HG03442 (cell line): Measurements from ENCODE around the gene PWWP2A.
"Not testable (repeated sequence)": the region's sequence is repeated elsewhere in the genome, so short reads cannot be mapped to it uniquely, and the experiment has no call there.

Source experiments
- ATAC-seq: cut with Tn5 transposase; IDR thresholded peaks from one replicate; pipeline ENCODE4 v1.9.1; 2021; ENCODE audit warnings: mild to moderate bottlenecking, moderate library complexity; ENCODE audit not compliant: unreplicated experiment

The PWWP2A gene

GRCh38 chr5:160079753-160080152, 39.5 kb downstream of the PWWP2A start:
- ATAC-seq, result no peak

DNA sequence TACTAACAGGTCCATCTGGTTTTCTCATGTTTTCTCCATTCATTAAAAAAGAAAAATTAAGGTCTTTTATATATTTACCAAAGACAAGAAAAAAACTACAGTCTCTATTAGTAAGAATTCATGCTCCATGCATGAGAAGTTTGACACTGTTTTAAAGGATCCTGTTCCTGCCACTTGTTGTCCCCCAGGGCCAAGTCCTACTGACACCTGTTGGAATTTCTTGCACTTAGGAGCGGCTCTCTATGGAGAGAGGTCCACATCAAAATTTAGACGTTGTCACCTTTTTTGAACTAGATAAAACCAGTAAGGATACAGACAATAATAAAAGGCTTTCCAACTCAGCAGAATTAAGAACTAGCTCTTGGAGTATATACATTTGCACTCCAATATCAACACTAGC, 42.3 kb downstream of the PWWP2A start:
- no peak for ATAC-seq

GRCh38 chr5:160075073-160075472, 44.2 kb downstream of the PWWP2A start:
- ATAC-seq, result no peak

- ATAC-seq, result no peak
These were observed 47.3 kb downstream of the PWWP2A start for GRCh38 chr5:160071916-160072315.

DNA sequence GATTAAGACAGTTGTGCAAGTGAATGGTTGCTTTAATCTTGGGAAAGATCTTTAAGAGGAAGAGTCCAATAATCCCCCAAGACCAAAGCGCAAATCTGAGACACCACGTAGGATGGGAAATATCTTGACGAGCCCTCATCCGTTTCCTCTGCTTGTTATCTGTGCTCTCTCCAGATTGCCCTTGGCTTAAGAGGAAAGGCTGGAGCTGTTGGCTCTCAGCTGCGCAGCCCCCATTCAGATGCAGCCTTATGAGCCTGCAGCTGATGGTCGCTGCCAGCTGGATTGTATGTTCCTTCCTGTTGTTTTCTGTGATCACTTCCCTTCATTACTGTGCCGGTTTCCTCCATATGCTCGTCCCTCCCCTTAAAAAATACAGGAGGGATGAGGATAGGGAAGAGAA, 47.7 kb downstream of the PWWP2A start:
- ATAC-seq, result no peak

DNA sequence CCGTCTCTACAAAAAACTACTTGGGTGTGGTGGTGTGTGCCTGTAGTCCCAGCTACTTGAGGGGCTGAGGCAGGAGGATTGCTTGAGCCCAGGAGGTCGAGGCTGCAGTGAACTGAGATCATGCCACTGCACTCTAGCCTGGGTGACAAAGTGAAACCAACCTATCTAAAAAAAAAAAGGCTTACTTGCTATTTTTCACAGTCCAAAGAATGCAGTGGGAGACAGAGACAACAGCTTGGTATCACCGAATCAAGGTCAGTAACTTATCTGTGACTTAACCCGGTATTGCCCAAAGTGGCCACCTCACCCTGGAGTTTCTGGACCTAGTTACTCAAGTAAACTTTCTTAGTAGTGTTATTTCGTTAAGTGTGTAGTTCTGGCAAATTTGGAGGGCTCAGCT, 50.1 kb downstream of the PWWP2A start:
- not testable (repeated sequence) for ATAC-seq

DNA sequence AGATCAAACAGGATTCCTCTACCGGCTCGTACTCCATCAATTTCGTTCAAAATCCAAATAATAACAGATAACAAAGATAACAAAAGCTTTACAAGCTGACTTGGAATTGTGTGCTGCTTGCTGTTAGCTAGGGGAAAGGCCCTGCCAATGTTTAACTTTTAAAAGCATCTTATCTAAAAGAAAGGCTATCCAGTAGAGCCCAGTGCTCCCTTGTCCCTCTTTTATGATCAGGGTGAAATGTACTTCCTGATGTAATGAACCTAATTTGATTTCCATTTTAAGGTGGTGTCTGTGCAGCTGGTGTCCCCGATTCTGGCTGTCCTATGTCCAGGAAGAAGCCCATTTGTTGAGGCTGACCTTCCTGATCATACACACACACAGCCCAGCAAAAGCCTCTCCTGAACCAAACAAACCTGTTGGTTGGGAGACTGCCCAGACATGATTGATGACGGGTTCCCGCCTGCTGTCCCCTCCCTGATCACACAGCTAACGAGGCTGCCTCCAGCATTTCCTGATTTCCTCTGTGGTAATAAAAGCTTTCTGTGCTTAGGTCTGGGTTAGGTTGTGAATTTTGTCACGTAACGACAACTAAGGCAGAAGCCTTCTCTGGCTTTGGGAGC, 54.1 kb downstream of the PWWP2A start:
- ATAC-seq, result no peak

- ATAC-seq, result no peak
These were observed 54.8 kb downstream of the PWWP2A start for GRCh38 chr5:160064417-160064810.

DNA sequence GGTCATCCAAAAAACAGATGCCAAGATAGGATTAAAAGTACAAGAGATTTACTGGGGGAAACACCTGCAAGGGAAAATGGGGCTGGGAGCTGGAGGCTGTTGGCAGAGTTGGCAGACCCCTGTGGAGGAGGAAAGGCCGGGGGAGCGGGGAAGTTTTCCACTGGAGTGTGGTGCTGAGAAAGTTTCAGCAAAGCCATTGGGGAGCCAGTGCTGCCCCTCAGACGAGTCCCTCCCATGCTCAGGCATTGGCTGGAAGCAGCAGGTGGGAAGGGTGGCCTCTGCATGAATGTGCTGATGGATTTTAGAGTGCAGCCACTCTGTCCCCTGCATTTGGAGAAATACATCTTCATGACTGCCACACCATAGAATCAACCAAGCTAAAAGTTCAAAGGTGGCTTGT, 57.5 kb downstream of the PWWP2A start:
- no peak for ATAC-seq

- no peak for ATAC-seq
These were observed 59.2 kb downstream of the PWWP2A start for GRCh38 chr5:160060001-160060400.

- ATAC-seq, result no peak
These were observed 62.0 kb downstream of the PWWP2A start for GRCh38 chr5:160057256-160057655.

- ATAC-seq, result no peak
These were observed 64.4 kb downstream of the PWWP2A start for GRCh38 chr5:160054831-160055230.

DNA sequence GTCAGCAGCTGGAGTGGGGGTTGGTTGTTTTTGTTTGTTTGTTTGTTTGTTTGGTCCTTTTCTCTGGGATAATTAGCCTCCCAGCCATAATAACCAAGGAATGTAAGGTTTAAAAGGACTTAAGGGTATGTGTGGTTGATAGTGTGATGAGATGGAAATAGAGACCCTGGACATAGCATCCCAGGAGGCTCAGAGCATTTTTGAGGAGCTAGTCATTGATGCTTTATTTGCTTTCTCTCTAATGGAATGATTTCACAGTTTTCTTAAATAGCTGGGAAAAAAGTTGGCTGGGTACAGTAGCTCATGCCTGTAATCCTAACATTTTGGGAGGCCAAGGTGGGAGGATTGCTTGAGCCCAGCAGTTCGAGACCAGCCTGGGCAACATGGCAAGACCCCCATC, 65.2 kb downstream of the PWWP2A start:
- no peak for ATAC-seq

GRCh38 chr5:160049099-160049498, 70.2 kb downstream of the PWWP2A start:
- ATAC-seq, result no peak

GRCh38 chr5:160048131-160048530, 71.1 kb downstream of the PWWP2A start:
- no peak for ATAC-seq

DNA sequence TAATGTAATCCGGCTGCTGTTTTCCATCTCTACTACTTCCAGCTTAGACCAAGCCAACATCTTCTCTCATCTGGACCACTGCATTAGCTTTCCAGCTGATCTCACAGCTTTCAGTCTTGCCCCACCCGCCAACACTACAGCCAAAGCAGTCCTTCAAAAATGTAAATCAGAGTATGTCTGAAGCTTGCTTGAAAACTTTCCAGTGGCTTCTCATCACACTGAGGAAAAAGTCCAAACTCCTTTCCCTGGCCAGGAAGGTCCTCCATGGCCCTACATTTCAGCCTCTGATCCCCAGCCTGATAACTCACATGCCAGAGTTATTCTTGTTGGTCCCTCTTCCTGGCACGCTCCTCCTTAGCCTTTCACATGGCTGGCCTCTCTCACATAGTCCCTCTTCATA, 71.8 kb downstream of the PWWP2A start:
- ATAC-seq, result no peak

DNA sequence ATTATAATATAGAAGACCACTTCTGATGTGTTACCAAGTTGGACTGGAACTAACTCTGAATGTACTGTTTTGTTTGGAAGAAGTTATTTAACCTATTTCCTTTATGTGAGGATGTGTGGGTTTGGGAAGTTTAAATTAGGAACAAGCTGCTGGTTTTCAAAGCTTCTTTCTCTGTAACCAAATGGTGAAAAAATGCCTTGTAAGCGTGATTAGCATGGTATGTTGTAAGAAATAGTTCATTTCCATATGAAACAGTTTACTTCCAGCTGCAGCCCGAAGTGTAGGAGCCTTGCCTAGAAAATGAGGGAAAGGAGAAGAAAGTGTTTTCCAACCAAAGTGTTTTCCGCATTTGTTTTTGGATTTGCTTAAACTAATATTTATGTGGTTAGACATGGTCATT, 74.3 kb downstream of the PWWP2A start:
- ATAC-seq, result no peak

GRCh38 chr5:160044391-160044804, 74.9 kb downstream of the PWWP2A start:
- ATAC-seq, result no peak

GRCh38 chr5:160042671-160043070, 76.6 kb downstream of the PWWP2A start:
- no peak for ATAC-seq
